Keratinocyte (primary cell): ENCODE measurements around the gene TMEM144. TPM values are rescaled to one million over a fixed set of nuclear protein-coding genes. Genes with fewer than 3 reads are reported as not detected.

Source experiments
- DNase-seq: peaks from one replicate; pipeline ENCODE4 v3.0.0-alpha.2; 2011; ENCODE audit warnings: low read depth, missing footprints, low spot score
- FAIRE-seq: peaks from 2 replicates; lab custom pipeline; 2011; peaks lifted over from hg19 to GRCh38; lab: Jason Lieb, UNC
- H2AFZ ChIP-seq: 2 replicates; pipeline ENCODE4 v1.6.0; 2012; ENCODE audit warnings: low read length, control low read depth, inconsistent platforms; ENCODE audit not compliant: control insufficient read depth
- H3K27ac ChIP-seq: 2 replicates; pipeline ENCODE4 v1.5.1; 2011; ENCODE audit warnings: low read length; ENCODE audit not compliant: control insufficient read depth, insufficient read depth
- H3K27me3 ChIP-seq: 3 replicates; pipeline ENCODE4 v1.6.0; 2011; ENCODE audit warnings: low read length; ENCODE audit not compliant: control insufficient read depth, insufficient read depth; ENCODE audit errors: extremely low read depth
- H3K36me3 ChIP-seq, 2 experiments: 2 replicates in 1 of 2; 3 replicates in 1 of 2; pipeline ENCODE4 v1.5.1; 2011; ENCODE audit warnings: low read length in 2 of 2, mild to moderate bottlenecking in 1 of 2; ENCODE audit not compliant: control insufficient read depth in 2 of 2, insufficient read depth in 2 of 2; ENCODE audit errors: extremely low read depth in 1 of 2
- H3K4me1 ChIP-seq: 3 replicates; pipeline ENCODE4 v1.5.1; 2011; ENCODE audit warnings: low read length; ENCODE audit not compliant: control insufficient read depth, insufficient read depth; ENCODE audit errors: extremely low read depth
- H3K4me2 ChIP-seq: 3 replicates; pipeline ENCODE4 v1.6.0; 2011; ENCODE audit warnings: low read depth, low read length; ENCODE audit not compliant: control insufficient read depth, insufficient read depth; ENCODE audit errors: extremely low read depth
- H3K4me3 ChIP-seq, 3 experiments: fragments of 200-600 bp in 1 of 3; sonication (generic) in 1 of 3; 2 replicates in 2 of 3; 3 replicates in 1 of 3; pipeline ENCODE4 v1.5.1; 2011 to 2016; ENCODE audit warnings: low read length in 3 of 3, mild to moderate bottlenecking in 3 of 3, control low read depth in 2 of 3, inconsistent platforms in 1 of 3, low read depth in 1 of 3, mixed read lengths in 1 of 3, mixed run types in 1 of 3, moderate library complexity in 1 of 3; ENCODE audit not compliant: control insufficient read depth in 2 of 3, insufficient read depth in 2 of 3; ENCODE audit errors: extremely low read depth in 1 of 3
- H3K79me2 ChIP-seq: 2 replicates; pipeline ENCODE4 v1.6.0; 2012; ENCODE audit warnings: low read length; ENCODE audit not compliant: control insufficient read depth, insufficient read depth
- H3K9ac ChIP-seq: 3 replicates; pipeline ENCODE4 v1.6.0; 2011; ENCODE audit warnings: low read length; ENCODE audit not compliant: control insufficient read depth, insufficient read depth; ENCODE audit errors: extremely low read depth
- H3K9me1 ChIP-seq: 3 replicates; pipeline ENCODE4 v1.6.0; 2011; ENCODE audit warnings: low read length; ENCODE audit not compliant: control insufficient read depth, insufficient read depth; ENCODE audit errors: extremely low read depth
- H3K9me3 ChIP-seq: 2 replicates; pipeline ENCODE4 v1.5.1; 2012; ENCODE audit warnings: low read depth, low read length; ENCODE audit not compliant: control insufficient read depth
- H4K20me1 ChIP-seq: 3 replicates; pipeline ENCODE4 v1.6.0; 2011; ENCODE audit warnings: low read length; ENCODE audit not compliant: control insufficient read depth, insufficient read depth; ENCODE audit errors: extremely low read depth
- CTCF ChIP-seq, 3 experiments: IDR thresholded peaks in 1 of 3; conservative IDR thresholded peaks in 1 of 3; optimal IDR thresholded peaks in 1 of 3; 2 replicates in 2 of 3; 3 replicates in 1 of 3; pipeline versions ENCODE3 to v1.5.1; 2011; ENCODE audit warnings: low read length in 3 of 3, mild to moderate bottlenecking in 3 of 3, moderate library complexity in 2 of 3, control low read depth in 1 of 3, inconsistent platforms in 1 of 3; ENCODE audit not compliant: insufficient read depth in 2 of 3; ENCODE audit errors: extremely low read depth in 1 of 3
- EZH2 ChIP-seq: IDR thresholded peaks from one replicate; pipeline ENCODE4 v1.6.1; 2012; ENCODE audit warnings: inconsistent platforms, mild to moderate bottlenecking, low read length, moderate library complexity
- dilution Hi-C: fragments of 300-500 bp; cut with MboI; formaldehyde crosslinking; loops from one replicate; pipeline ENCODE4 v1.7.0; 2020; ENCODE audit warnings: low sequenced_read_pairs; ENCODE audit not compliant: extremely low pct_ligation_motif_present
- polyA plus RNA-seq, 5 experiments: library from polyadenylated mRNA; depleted of rRNA in 3 of 5; stranded (reverse) in 3 of 5; stranded (forward) in 1 of 5; unstranded in 1 of 5; fragments of >200 nt; gene quantifications; 1 replicate in 1 of 5; 2 replicates in 3 of 5; 3 replicates in 1 of 5; pipeline versions ENCODE4 v1.2.1 to v1.2.3, GENCODE V29; 2011 to 2012; ENCODE audit warnings: missing spikeins in 2 of 5, low read depth in 1 of 5, low replicate concordance in 1 of 5

TMEM144 gene
- polyA plus RNA-seq, 1 donor (not counting 4 experiments of a cell fraction or from before 2014, with no cell fraction given), result 3.3 TPM

DNA sequence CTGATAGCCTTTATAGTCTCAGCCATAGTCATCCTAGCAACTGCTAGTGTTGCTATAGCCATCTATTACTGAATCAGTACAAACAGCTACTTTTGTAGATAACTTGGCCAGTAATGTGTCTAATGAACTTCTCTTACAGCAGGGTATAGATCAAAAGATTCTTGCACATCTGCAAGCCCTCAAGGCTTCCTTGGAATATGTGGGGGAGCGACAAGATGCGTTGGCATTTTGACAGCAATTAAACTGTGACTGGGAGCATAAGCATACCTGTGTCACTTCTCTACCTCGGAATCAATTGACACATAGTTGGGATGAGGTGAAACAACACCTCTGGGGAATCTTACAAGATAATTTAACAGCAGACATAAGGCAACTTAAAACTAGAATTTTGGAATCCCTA is 87.6 kb downstream of the TMEM144 start:
- Histone ChIP-seq H3K79me2 (no peaks in the 10 kb centered on the region), H3K27ac (no peak overlapping the region), H3K9me1 (no peaks in the 10 kb centered on the region), H2AFZ (no peak overlapping the region), H3K27me3 (no peaks in the 10 kb centered on the region), H3K9ac (no peak overlapping the region), H3K9me3 (no peaks in the 10 kb centered on the region), H3K4me3 (no peak overlapping the region), H3K4me1 (peaks cover 14% of the 10 kb centered on the region), H3K36me3 (no peaks in the 10 kb centered on the region), H4K20me1 (no peaks in the 10 kb centered on the region), H3K4me2 (no peak overlapping the region)
- dilution Hi-C loops, result no loop called here
- DNase-seq, result no peak
- TF ChIP-seq CTCF (optimal IDR thresholded peaks at IDR 0.05 in 1 of 3, IDR thresholded peaks at IDR 0.05 in 1 of 3, conservative IDR thresholded peaks at IDR 0.05 in 1 of 3; ENCODE audit: extremely low read depth in 1 of 3, insufficient read depth in 2 of 3, low read length in 3 of 3) (no peak), EZH2 (no peak)
- no peak for FAIRE-seq

DNA sequence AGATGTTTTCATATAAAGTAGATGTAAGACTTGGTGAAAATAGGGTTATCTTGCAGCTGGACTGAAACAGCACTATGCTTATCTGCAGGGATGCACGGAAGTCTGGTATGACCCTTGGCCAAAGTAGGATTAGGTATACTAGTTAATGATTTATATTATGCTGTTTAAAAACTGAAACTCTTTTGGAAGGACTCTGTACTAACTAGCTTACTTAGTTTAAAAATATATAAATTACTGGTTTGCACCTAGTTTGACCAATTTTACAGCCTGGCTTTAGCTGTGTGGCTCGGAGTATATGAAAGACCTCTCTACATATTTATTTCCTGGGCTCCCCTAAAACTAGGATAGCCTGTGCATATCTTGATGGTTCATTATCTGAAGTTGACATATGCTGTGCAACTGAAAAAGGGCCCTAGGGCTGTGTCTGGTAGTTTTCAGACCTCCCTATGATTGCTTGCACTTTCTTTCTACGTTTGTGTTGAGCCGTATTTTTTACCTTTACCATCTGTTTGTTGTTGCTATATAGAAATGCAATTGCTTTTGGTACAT is 89.2 kb downstream of the TMEM144 start:
- Histone ChIP-seq H3K27ac (no peak overlapping the region), H3K4me3 (no peak overlapping the region), H3K79me2 (no peaks in the 10 kb centered on the region), H2AFZ (no peak overlapping the region), H3K4me2 (no peak overlapping the region), H4K20me1 (no peaks in the 10 kb centered on the region), H3K27me3 (no peaks in the 10 kb centered on the region), H3K9ac (no peak overlapping the region), H3K4me1 (peaks cover 18% of the 10 kb centered on the region), H3K9me3 (no peaks in the 10 kb centered on the region), H3K9me1 (no peaks in the 10 kb centered on the region), H3K36me3 (no peaks in the 10 kb centered on the region)
- no peak for DNase-seq
- TF ChIP-seq EZH2 (no peak), CTCF (optimal IDR thresholded peaks at IDR 0.05 in 1 of 3, IDR thresholded peaks at IDR 0.05 in 1 of 3, conservative IDR thresholded peaks at IDR 0.05 in 1 of 3; ENCODE audit: extremely low read depth in 1 of 3, insufficient read depth in 2 of 3, low read length in 3 of 3) (no peak)
- FAIRE-seq, result no peak
- dilution Hi-C loops, result no loop called here
